Measurements from ENCODE around the gene SLC24A3. TPM values are rescaled to one million over a fixed set of nuclear protein-coding genes. Genes with fewer than 3 reads are reported as not detected.

The SLC24A3 gene
- total and polyA plus RNA-seq, 2 experiments from 2014 or later = not detected

DNA sequence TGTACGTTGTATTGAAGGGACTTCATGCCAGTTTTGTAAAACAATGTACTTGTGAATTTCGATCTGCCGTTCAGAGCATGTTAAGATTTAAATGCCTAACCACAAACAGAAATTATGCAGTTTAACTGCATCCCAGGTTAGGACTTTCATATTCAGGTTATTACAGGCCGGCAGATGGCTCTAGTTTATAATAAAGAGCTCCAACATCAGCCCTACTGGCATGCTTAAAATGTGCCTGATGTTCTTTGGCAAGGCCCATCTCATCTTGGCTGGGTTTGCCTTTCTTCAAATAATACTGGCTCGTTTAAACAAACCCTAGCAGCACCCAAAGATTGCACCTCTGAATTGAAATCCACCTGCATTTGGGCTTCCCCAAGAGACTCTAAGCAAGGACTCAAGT lies 376.3 kb downstream of the SLC24A3 start:
- Histone ChIP-seq H3K9me3 (ENCODE audit: low read depth) (no peaks in the 10 kb centered on the region), H2AFZ (no peak overlapping the region), H3K9me2 (ENCODE audit: insufficient read depth) (no peaks in the 10 kb centered on the region), H3K27ac (no peak overlapping the region), H3K9ac (no peak overlapping the region), H3K79me2 (ENCODE audit: insufficient read depth) (no peaks in the 10 kb centered on the region), H3K36me3 (ENCODE audit: low read depth) (no peaks in the 10 kb centered on the region), H3F3A (ENCODE audit: insufficient read depth) (no peaks in the 10 kb centered on the region), H3K4me3 (no peak overlapping the region), H3K4me1 (ENCODE audit: insufficient read depth) (no peaks in the 10 kb centered on the region), H4K20me1 (ENCODE audit: insufficient read depth) (no peaks in the 10 kb centered on the region), H3K27me3 (replicated peaks; ENCODE audit: insufficient read depth) (0 out of 2 replicates have a peak, but pooled peaks cover 3% of the 10 kb centered on the region), H3K4me2 (ENCODE audit: unreplicated experiment) (no peak overlapping the region)
- TF ChIP-seq EZH2 (IDR thresholded peaks at IDR 0.05; ENCODE audit: insufficient read depth, poor library complexity, severe bottlenecking) (no peak), EZH2phosphoT487 (IDR thresholded peaks at IDR 0.05; ENCODE audit: insufficient read depth, low read depth) (no peak)
- peak; percentile 8 for DNase-seq
- WGBS, 2 experiments (ENCODE audit: low coverage in 1 of 2, low lambda C conversion rate in 2 of 2, missing lambda C conversion rate in 2 of 2) = 3 to 4% methylated on average over 5 of the region's 5 CpGs
- in situ Hi-C loops (cut with MboI) = loop anchor here (10.0 kb wide), 1 partner anchor 384 kb away; no protein-coding TSS in a partner anchor

DNA sequence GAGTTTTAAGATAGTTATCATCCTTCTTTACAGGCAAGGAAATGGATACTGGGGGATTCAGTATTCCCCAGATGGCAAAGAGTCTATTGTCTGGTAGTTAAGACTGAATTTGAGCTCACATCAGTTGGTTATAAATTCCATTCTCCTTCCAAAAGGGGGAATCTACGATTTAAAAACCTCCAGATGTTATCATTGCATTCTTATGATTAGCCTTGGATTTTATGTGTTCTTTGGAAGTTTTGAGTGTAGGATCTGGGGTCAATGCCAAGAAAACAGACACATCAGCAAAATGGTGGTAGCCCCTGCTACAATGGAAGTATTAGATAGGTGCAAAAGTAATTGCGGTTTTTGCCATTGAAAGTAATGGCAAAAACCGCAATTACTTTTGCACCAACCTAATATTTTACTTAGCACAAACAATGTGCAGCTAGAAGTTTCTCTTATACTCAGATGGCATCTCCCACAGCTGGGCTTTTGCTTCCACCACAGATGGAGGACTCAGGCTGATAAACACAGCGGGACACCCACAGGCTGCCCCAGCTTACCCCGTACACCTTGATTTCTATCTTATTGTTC lies 377.4 kb downstream of the SLC24A3 start:
- TF ChIP-seq EZH2phosphoT487 (IDR thresholded peaks at IDR 0.05; ENCODE audit: insufficient read depth, low read depth) = no peak
- TF ChIP-seq EZH2 (IDR thresholded peaks at IDR 0.05; ENCODE audit: insufficient read depth, poor library complexity, severe bottlenecking) = no peak
- no peak overlapping the region for H3K4me2 ChIP-seq (ENCODE audit: unreplicated experiment)
- DNase-seq = no peak
- H3K27ac ChIP-seq = no peak overlapping the region
- H3K9ac ChIP-seq = no peak overlapping the region
- 0 out of 2 replicates have a peak, but pooled peaks cover 3% of the 10 kb centered on the region for H3K27me3 ChIP-seq (replicated peaks; ENCODE audit: insufficient read depth)
- H3K4me3 ChIP-seq = no peak overlapping the region
- no peaks in the 10 kb centered on the region for H3K9me3 ChIP-seq (ENCODE audit: low read depth)
- no peaks in the 10 kb centered on the region for H3K79me2 ChIP-seq (ENCODE audit: insufficient read depth)
- H3F3A ChIP-seq (ENCODE audit: insufficient read depth) = no peaks in the 10 kb centered on the region
- H3K36me3 ChIP-seq (ENCODE audit: low read depth) = no peaks in the 10 kb centered on the region
- no peaks in the 10 kb centered on the region for H3K9me2 ChIP-seq (ENCODE audit: insufficient read depth)
- no peak overlapping the region for H2AFZ ChIP-seq
- in situ Hi-C loops (cut with MboI) = loop anchor here (10.0 kb wide), 1 partner anchor 385 kb away; no protein-coding TSS in a partner anchor
- H4K20me1 ChIP-seq (ENCODE audit: insufficient read depth) = no peaks in the 10 kb centered on the region
- no peaks in the 10 kb centered on the region for H3K4me1 ChIP-seq (ENCODE audit: insufficient read depth)
- WGBS, 2 experiments (ENCODE audit: low coverage in 1 of 2, low lambda C conversion rate in 2 of 2, missing lambda C conversion rate in 2 of 2) = 76% methylated on average over 5 of the region's 5 CpGs

DNA sequence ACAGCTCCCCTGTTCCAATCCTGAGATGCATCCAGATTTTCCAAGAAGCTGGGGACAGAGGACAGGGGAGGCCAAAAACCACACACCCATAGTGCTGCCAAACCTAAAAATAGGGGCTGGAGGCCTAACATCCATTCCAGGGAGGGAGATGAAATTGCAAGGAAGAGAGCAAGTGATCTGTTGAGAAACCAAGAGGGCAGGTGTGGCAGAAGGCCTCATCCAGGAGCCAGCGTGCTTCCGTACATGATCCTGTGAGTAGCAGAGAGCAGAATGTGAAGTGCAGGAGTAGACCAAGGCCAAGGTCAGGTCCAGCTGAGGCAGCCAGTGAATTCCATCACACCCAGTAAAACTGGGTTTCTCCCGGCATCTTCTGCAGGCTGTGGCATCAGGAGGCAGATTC lies 377.9 kb downstream of the SLC24A3 start:
- H3K36me3 ChIP-seq (ENCODE audit: low read depth) = no peaks in the 10 kb centered on the region
- no peaks in the 10 kb centered on the region for H4K20me1 ChIP-seq (ENCODE audit: insufficient read depth)
- 0 out of 2 replicates have a peak, but pooled peaks cover 3% of the 10 kb centered on the region for H3K27me3 ChIP-seq (replicated peaks; ENCODE audit: insufficient read depth)
- WGBS, 2 experiments (ENCODE audit: low coverage in 1 of 2, low lambda C conversion rate in 2 of 2, missing lambda C conversion rate in 2 of 2) = 69 to 78% methylated on average over 3 of the region's 3 CpGs
- no peak overlapping the region for H3K4me3 ChIP-seq
- no peaks in the 10 kb centered on the region for H3K9me2 ChIP-seq (ENCODE audit: insufficient read depth)
- no peak for DNase-seq
- no peak for TF ChIP-seq EZH2 (IDR thresholded peaks at IDR 0.05; ENCODE audit: insufficient read depth, poor library complexity, severe bottlenecking)
- TF ChIP-seq EZH2phosphoT487 (IDR thresholded peaks at IDR 0.05; ENCODE audit: insufficient read depth, low read depth) = no peak
- H3K79me2 ChIP-seq (ENCODE audit: insufficient read depth) = no peaks in the 10 kb centered on the region
- no peak overlapping the region for H3K4me2 ChIP-seq (ENCODE audit: unreplicated experiment)
- no peaks in the 10 kb centered on the region for H3F3A ChIP-seq (ENCODE audit: insufficient read depth)
- H3K9ac ChIP-seq = no peak overlapping the region
- no peak overlapping the region for H3K27ac ChIP-seq
- H3K9me3 ChIP-seq (ENCODE audit: low read depth) = no peaks in the 10 kb centered on the region
- no peak overlapping the region for H2AFZ ChIP-seq
- in situ Hi-C loops (cut with MboI) = no loop called here
- no peaks in the 10 kb centered on the region for H3K4me1 ChIP-seq (ENCODE audit: insufficient read depth)

- TF ChIP-seq EZH2phosphoT487 (IDR thresholded peaks at IDR 0.05; ENCODE audit: insufficient read depth, low read depth) (no peak), EZH2 (IDR thresholded peaks at IDR 0.05; ENCODE audit: insufficient read depth, poor library complexity, severe bottlenecking) (no peak)
- 67 to 71% methylated on average over 7 of the region's 7 CpGs for WGBS, 2 experiments (ENCODE audit: low coverage in 1 of 2, low lambda C conversion rate in 2 of 2, missing lambda C conversion rate in 2 of 2)
- H2AFZ ChIP-seq = no peak overlapping the region
- no peak overlapping the region for H3K4me2 ChIP-seq (ENCODE audit: unreplicated experiment)
- no peaks in the 10 kb centered on the region for H3K4me1 ChIP-seq (ENCODE audit: insufficient read depth)
- no peak for DNase-seq
- no peaks in the 10 kb centered on the region for H3K9me3 ChIP-seq (ENCODE audit: low read depth)
- H4K20me1 ChIP-seq (ENCODE audit: insufficient read depth) = no peaks in the 10 kb centered on the region
- no peaks in the 10 kb centered on the region for H3K9me2 ChIP-seq (ENCODE audit: insufficient read depth)
- H3K27me3 ChIP-seq (replicated peaks; ENCODE audit: insufficient read depth) = no peaks in the 10 kb centered on the region
- H3K9ac ChIP-seq = no peak overlapping the region
- no peak overlapping the region for H3K27ac ChIP-seq
- H3K79me2 ChIP-seq (ENCODE audit: insufficient read depth) = no peaks in the 10 kb centered on the region
- in situ Hi-C loops (cut with MboI) = no loop called here
- H3K36me3 ChIP-seq (ENCODE audit: low read depth) = no peaks in the 10 kb centered on the region
- H3F3A ChIP-seq (ENCODE audit: insufficient read depth) = no peaks in the 10 kb centered on the region
- no peak overlapping the region for H3K4me3 ChIP-seq
Observed at GRCh38 chr20:19593762-19594161, 381.3 kb downstream of the SLC24A3 start.
